Activated CD8-positive, alpha-beta memory T cell treated with anti-CD3 and anti-CD28 coated beads for 4 hours (primary cell): ENCODE results near the gene RNASE12.
A peak's percentile ranks its signal among the peaks of the same experiment; 100 is the strongest.
"Not testable (repeated sequence)": the region's sequence is repeated elsewhere in the genome, so short reads cannot be mapped to it uniquely, and the experiment has no call there.

Source experiments
- DNase-seq, 2 donors: peaks; one replicate each; pipeline ENCODE4 v3.0.0-alpha.2; 2020; ENCODE audit warnings: low read depth in 2 of 2

Gene RNASE12

GRCh38 chr14:20614038-20614840 lies 23.1 kb upstream of the RNASE12 start:
- DNase-seq = no peak

- peak; percentile 66 to 81 for DNase-seq
These were observed 22.2 kb upstream of the RNASE12 start for GRCh38 chr14:20613094-20614037.

- no peak for DNase-seq
These were observed 21.2 kb upstream of the RNASE12 start for GRCh38 chr14:20612403-20612802.

- no peak for DNase-seq
These were observed 20.1 kb upstream of the RNASE12 start for GRCh38 chr14:20611277-20611676.

- peak in 1 of 2 donors; percentile 55 for DNase-seq
These were observed 19.0 kb upstream of the RNASE12 start for GRCh38 chr14:20610002-20610765.

- no peak for DNase-seq
These were observed 18.2 kb upstream of the RNASE12 start for GRCh38 chr14:20609215-20610001.

- no peak for DNase-seq
These were observed 17.4 kb upstream of the RNASE12 start for GRCh38 chr14:20608383-20609110.

GRCh38 chr14:20607617-20608016 lies 16.4 kb upstream of the RNASE12 start:
- DNase-seq = no peak

- no peak for DNase-seq
These were observed 15.7 kb upstream of the RNASE12 start for GRCh38 chr14:20606902-20607242.

GRCh38 chr14:20606190-20606901 lies 15.2 kb upstream of the RNASE12 start:
- DNase-seq = no peak

GRCh38 chr14:20603813-20604690 lies 12.9 kb upstream of the RNASE12 start:
- DNase-seq = no peak

- DNase-seq = no peak
These were observed 11.4 kb upstream of the RNASE12 start for GRCh38 chr14:20602583-20602982.

- DNase-seq = no peak
These were observed 10.3 kb upstream of the RNASE12 start for GRCh38 chr14:20601522-20601921.

- DNase-seq = no peak
These were observed 5.9 kb upstream of the RNASE12 start for GRCh38 chr14:20597108-20597507.

- DNase-seq = not testable (repeated sequence)
These were observed 4.5 kb upstream of the RNASE12 start for GRCh38 chr14:20595726-20596125.

- no peak for DNase-seq
These were observed 1.4 kb upstream of the RNASE12 start for GRCh38 chr14:20592574-20592973.

- DNase-seq = no peak
These were observed 3.6 kb downstream of the RNASE12 start, which contains the start of gene RNASE11 for GRCh38 chr14:20587489-20588154. Gene RNASE11, minus strand, starts transcription at chr14:20588001.

GRCh38 chr14:20583908-20584307 lies 7.3 kb downstream of the RNASE12 start:
- no peak for DNase-seq
